Activated naive CD4-positive, alpha-beta T cell treated with anti-CD3 and anti-CD28 coated beads, Interleukin-2, amount 50 U/mL, for 24 hours (primary cell): Measurements from ENCODE around the gene RAB8A.
"Not testable (repeated sequence)": the region's sequence is repeated elsewhere in the genome, so short reads cannot be mapped to it uniquely, and the experiment has no call there.

Experiments
- H3K27ac Mint-ChIP-seq: one replicate; pipeline ENCODE4 v1.8.0; 2021; ENCODE audit warnings: mild to moderate bottlenecking, mixed read lengths
- H3K27me3 Mint-ChIP-seq: one replicate; pipeline ENCODE4 v1.8.0; 2021; ENCODE audit warnings: mixed read lengths
- H3K36me3 Mint-ChIP-seq: one replicate; pipeline ENCODE4 v1.8.0; 2021; ENCODE audit warnings: mixed read lengths
- H3K4me1 Mint-ChIP-seq: one replicate; pipeline ENCODE4 v1.8.0; 2021; ENCODE audit warnings: mixed read lengths
- H3K4me3 Mint-ChIP-seq: one replicate; pipeline ENCODE4 v1.8.0; 2021; ENCODE audit warnings: mild to moderate bottlenecking, mixed read lengths
- H3K9me3 Mint-ChIP-seq: one replicate; pipeline ENCODE4 v1.8.0; 2021; ENCODE audit warnings: mixed read lengths

The RAB8A gene

DNA sequence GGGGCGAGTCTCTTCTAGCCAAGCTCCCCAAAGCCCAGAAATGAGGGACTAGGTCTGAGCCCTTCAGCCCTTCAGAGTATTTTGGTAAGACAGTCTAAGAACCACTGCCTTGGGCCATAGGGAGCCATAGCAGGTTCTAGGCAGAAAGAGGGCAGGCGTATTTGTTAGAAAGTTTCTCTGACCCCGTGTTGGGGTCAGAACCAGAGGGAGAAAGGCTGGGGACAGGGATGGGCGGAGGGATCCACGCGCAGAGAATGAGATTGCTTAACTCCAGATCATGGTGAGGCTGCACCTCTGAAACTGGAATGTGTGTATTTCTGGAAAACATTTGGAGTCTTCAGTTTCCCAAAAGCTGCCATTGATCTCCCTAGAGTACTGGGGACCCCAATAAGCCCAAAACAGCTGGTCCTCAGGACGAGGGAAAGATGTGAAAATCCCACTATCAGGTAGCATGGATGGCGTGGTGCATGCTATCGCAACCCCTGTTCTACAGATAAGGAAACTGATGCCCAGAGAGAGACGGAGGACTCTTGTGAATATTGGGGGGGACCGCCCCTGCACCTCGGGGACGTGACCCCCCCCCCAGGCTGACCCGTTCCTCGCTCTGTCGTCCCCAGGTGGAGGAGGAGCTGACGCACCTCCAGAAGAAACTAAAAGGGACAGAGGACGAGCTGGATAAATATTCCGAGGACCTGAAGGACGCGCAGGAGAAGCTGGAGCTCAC, 36.1 kb upstream of the RAB8A start:
- Mint-ChIP-seq H3K4me3 (peak overlapping the region; percentile 85), H3K27ac (peak overlapping the region; percentile 86), H3K9me3 (no peaks in the 10 kb centered on the region), H3K4me1 (peaks cover 65% of the 10 kb centered on the region), H3K27me3 (no peaks in the 10 kb centered on the region), H3K36me3 (no peaks in the 10 kb centered on the region)

DNA sequence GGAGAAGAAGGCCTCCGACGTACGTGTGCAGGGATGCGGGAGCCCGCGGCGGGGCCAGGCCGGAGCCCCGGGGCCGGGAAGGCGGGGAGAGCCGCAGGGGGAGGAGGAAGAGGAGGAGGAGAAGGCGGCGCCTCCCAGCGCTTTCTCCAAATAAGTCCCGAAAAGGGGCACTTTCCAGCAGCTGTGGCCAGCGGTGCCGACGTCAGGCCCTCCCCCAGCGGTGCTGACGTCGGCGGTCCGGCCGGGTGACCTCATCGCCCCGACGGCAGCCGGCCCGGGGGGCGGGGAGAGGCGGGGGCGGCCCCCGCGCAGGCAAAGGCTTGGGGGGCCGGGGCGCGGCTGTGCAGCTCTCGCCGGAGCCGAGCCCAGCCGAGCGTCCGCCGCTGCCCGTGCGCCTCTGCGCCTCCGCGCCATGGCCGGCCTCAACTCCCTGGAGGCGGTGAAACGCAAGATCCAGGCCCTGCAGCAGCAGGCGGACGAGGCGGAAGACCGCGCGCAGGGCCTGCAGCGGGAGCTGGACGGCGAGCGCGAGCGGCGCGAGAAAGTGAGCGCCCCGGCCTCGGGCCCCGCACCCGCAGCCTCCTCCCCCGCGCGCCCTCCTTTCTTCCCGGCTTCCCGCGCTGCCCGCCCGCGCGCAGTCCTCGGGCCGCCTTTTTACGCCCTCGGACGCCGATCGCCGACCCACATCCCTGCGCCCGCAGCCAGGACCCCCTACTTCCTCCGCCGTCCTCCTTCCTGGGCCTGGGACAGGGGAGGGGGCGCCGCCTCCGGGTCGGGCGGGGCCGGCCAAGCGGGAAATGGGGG, 35.3 kb upstream of the RAB8A start, which contains the start of gene TPM4:
Gene TPM4, plus strand, starts transcription at position 342 of the 804 bp plus-strand sequence. Its CDS starts 71 bp downstream, at position 413.
- H3K4me3 Mint-ChIP-seq = peak within 1 kb of the TSS; percentile 85
- peaks cover 70% of the 10 kb centered on the region for H3K4me1 Mint-ChIP-seq
- no peaks in the 10 kb centered on the region for H3K9me3 Mint-ChIP-seq
- peak within 1 kb of the TSS; percentile 98 for H3K27ac Mint-ChIP-seq
- H3K27me3 Mint-ChIP-seq = no peaks in the 10 kb centered on the region
- no peaks in the 10 kb centered on the region for H3K36me3 Mint-ChIP-seq

DNA sequence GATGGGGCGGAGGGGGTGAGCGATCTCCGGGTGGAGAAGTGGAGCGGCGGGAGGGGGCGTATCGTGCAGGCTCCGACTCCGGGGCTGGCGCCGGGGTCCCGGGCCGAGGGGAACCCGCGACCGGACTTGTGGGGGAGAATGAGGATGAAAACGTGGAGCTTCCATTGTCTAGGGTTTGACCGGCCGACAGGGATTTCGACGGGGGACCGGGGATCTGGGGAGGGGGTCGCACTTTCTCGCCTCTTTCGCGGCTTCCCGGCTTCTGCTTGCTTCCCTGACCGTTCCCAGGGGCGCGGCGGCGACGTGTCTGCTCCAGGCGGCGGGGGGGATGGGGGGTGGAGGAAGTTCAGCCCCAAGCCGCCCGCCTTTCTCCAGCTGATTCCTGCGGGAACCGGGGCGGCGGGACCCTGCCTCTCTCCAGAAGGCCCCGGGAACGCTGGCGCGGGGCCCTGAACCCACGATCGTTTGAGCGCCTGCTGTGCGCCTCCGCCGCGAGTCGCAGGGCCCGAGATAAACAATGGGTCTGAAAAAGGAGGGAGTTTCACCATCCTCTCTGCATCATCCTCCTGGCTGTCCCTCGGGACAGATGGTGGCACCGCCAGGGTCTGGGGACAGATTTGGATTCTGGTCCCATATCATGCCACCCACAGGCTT, 34.6 kb upstream of the RAB8A start:
- no peaks in the 10 kb centered on the region for H3K9me3 Mint-ChIP-seq
- peak overlapping the region; percentile 82 for H3K4me3 Mint-ChIP-seq
- peaks cover 74% of the 10 kb centered on the region for H3K4me1 Mint-ChIP-seq
- no peaks in the 10 kb centered on the region for H3K27me3 Mint-ChIP-seq
- H3K36me3 Mint-ChIP-seq = no peaks in the 10 kb centered on the region
- H3K27ac Mint-ChIP-seq = peak overlapping the region; percentile 98

DNA sequence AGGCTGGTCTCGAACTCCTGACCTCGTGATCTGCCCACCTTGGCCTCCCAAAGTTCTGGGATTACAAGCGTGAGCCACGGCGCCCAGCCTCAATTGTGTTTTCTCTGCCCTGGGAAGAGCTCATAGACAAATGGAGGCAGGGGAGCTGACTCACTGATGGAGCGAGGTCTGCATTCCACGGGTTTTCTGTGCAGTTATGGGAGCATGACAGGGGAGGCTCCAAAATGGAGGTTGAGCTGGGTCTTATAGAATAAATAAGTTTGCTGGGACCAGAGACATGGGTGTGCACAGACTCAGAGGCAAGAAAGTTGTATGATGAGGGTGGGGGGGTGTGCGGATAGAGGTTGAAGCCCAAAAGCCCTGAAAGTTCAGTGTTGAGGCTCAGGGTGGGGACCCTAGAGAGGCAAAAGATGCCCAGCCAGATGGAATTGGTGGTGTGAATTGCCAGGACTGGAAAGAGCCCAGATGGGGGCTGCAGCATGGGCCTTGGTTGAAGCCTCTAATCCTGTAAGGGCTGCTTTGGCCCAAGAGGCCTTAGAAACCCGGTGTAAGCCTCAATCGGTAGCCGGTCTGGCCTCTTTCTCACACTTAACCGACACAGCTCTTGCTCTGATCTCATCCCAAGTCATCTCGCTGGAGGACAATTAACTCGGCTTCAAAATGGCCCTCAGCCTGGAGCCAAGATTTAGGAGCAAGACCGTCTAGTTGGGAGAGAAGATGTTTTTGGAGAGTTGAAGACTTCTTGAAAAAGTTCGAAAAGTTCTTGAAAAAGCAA, 33.5 kb upstream of the RAB8A start:
- Mint-ChIP-seq H3K27ac (peak overlapping the region; percentile 98), H3K9me3 (no peaks in the 10 kb centered on the region)

DNA sequence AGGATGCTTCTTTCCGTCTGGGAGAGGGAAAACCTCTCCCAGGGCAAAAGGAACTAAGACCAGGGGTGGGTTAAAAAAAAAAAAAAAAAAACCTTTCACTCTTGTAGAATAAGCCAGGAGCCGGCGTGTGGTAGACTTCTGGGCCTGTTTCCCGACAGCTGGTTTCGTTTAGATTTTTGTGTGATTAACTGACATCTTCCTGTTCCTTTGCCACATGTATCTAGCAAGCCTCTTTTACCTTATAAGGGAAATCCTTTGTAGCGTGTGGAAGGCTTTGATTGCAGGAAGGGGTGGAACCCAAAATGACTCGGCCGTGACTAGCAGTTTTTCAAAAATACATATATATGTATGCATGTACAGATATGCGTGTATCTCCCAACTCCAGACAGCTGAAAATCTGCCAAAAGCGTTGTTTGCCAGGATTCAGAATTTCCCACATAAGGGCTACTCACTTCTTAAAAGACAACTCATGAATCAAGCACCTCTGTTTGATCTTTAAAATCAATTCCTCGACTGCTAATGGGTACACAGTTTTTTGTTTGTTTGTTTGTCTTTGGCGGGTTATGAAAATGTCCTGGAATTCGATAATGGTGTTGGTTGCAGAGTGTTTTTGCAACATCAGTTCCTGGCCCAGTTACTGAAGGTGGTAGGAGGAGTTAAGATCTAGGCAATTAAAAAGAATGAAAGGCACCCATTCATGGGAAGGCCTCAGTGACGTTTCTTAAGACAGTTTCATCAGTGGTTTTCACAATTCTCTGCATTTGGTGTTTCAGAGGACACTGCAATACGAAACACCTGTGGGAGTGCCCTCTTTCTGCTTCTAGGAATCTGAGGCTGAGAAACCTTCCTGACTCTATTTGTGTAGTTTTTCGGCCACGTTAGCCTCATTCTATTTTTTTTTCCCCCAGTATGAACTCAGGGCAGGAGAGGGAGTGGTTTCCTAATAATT, 32.7 kb upstream of the RAB8A start:
- Mint-ChIP-seq H3K4me1 (peaks cover 65% of the 10 kb centered on the region), H3K27me3 (no peaks in the 10 kb centered on the region), H3K9me3 (no peaks in the 10 kb centered on the region), H3K4me3 (peak overlapping the region; percentile 82), H3K36me3 (peaks cover 4% of the 10 kb centered on the region), H3K27ac (peak overlapping the region; percentile 98)

More for the DNA sequence above, 33.5 kb upstream of the RAB8A start:
- peaks cover 68% of the 10 kb centered on the region for H3K4me1 Mint-ChIP-seq
- peaks cover 4% of the 10 kb centered on the region for H3K36me3 Mint-ChIP-seq
- H3K4me3 Mint-ChIP-seq = peak overlapping the region; percentile 82
- H3K27me3 Mint-ChIP-seq = no peaks in the 10 kb centered on the region

DNA sequence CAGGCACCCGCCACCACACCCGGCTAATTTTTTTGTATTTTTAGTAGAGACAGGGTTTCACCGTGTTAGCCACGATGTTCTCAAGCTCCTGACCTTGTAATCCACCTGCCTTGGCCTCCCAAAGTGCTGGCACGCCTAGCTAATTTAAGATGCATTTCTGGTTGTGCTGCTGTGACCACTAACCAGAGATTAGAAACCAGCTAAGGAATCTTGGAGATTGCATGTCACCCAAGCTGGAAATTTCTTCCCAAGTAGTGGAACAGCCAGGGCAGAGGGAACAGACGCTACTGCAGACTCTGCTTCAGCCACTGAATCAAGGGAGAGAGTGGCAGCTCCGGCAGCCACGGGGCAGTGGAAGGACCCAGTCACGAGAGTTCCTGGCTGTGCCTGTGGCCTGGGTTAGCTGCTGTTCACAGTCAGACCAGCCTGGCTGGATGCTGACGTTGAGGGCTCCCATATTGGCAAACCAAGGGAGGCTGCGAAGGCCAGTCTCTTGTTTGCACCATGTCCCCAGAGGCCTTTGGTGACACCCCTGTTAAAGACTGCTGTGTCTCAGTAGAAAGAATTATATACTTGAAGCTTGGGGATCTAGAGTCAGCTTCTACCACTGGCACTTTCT, 27.5 kb upstream of the RAB8A start:
- H3K27ac Mint-ChIP-seq = peak overlapping the region; percentile 78
- peaks cover 60% of the 10 kb centered on the region for H3K4me1 Mint-ChIP-seq
- peaks cover 18% of the 10 kb centered on the region for H3K36me3 Mint-ChIP-seq
- no peaks in the 10 kb centered on the region for H3K9me3 Mint-ChIP-seq
- H3K4me3 Mint-ChIP-seq = no peak overlapping the region
- H3K27me3 Mint-ChIP-seq = no peaks in the 10 kb centered on the region

DNA sequence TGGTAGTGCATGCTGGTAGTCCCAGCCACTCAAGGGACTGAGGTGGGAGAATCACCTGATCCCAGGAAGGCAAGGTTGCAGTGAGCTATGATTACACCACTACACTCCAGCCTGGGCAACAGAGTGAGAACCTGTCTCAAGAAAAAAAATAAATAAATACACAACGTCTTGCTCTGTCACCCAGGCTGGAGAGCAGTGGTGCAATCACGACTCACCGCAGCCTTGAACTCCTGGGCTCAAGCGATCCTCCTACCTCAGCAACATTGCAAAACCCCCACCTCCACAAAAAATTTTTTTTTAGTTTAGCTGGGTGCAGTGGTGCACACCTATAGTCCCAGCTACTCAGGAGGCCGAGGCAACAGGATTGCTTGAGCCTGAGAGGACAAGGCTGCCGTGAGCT, 26.6 kb upstream of the RAB8A start:
- Mint-ChIP-seq H3K27me3 (no peaks in the 10 kb centered on the region), H3K27ac (peak overlapping the region; percentile 84), H3K36me3 (peaks cover 18% of the 10 kb centered on the region), H3K9me3 (no peaks in the 10 kb centered on the region), H3K4me3 (peak overlapping the region; percentile 88), H3K4me1 (peaks cover 56% of the 10 kb centered on the region)

DNA sequence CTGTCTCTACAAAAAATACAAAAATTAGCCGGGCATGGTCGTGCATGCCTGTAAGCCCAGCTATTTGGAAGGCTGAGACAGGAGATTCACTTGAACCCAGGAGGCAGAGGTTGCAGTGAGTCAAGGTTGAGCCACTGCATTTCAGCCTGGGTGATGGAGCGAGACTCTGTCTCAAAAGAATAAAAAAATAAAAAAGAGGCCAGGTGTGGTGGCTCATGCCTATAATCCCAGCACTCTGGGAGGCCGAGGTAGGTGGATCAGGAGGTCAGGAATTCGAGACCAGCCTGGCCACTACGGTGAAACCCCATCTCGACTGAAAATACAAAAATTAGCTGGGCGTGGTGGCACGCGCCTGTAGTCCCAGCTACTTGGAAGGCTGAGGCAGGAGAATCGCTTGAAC, 24.3 kb upstream of the RAB8A start:
- H3K9me3 Mint-ChIP-seq, H3K27me3 Mint-ChIP-seq, H3K4me3 Mint-ChIP-seq, H3K27ac Mint-ChIP-seq: not testable (repeated sequence)
- Mint-ChIP-seq H3K36me3 (peaks cover 18% of the 10 kb centered on the region), H3K4me1 (peaks cover 38% of the 10 kb centered on the region)

DNA sequence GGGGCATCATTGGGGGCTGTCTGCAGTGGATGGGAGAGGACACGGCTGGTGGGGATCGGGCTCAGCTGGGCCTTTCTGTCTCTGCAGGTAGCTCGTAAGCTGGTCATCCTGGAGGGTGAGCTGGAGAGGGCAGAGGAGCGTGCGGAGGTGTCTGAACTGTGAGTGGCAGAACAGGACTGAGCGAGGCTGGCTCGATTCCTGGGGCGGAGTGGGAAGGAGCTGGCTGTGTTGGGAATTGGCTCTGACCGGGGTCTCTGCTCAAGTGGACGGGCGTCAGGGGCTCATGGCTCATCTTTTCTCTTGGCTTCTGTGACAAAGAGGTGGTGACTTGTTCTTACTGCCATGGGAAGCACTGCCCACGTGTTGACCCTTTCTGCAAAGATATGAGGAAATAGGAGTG, 23.7 kb upstream of the RAB8A start:
- no peaks in the 10 kb centered on the region for H3K27me3 Mint-ChIP-seq
- no peak overlapping the region for H3K4me3 Mint-ChIP-seq
- peaks cover 17% of the 10 kb centered on the region for H3K36me3 Mint-ChIP-seq
- H3K9me3 Mint-ChIP-seq = no peaks in the 10 kb centered on the region
- peak overlapping the region; percentile 23 for H3K27ac Mint-ChIP-seq
- peaks cover 38% of the 10 kb centered on the region for H3K4me1 Mint-ChIP-seq

DNA sequence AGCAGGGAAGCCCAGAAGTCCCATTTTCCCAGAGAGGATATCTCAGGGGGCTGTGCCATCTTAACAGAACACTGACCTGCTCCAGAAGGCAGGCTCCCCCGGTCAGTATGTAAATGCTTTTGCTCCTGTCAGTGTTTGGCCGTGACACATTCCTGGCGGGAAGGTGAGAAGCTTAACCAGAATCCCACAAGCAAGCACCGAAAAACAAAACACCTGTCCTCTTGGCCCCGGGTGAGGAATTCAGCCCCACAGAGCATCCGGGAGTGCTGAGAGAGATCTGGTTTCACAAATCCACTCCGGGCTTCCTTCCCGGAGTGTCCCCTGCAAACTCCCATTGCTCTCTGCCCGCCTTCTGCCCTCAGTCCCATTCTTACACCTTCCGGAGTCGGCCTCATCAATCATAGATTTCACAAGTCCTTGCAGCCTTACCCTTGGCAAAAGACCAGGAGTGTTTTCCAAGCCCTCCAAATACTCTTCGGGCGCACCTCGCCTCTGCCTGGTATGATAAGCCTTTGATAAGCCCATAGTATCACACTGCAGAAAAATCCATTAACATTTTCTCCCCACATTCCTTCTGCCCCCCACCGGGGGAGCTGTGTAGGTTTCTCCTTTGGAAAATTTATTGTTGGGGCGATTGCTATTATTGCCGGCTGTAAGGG, 23.2 kb upstream of the RAB8A start:
- H3K4me3 Mint-ChIP-seq = no peak overlapping the region
- peaks cover 33% of the 10 kb centered on the region for H3K4me1 Mint-ChIP-seq
- peaks cover 19% of the 10 kb centered on the region for H3K36me3 Mint-ChIP-seq
- H3K27ac Mint-ChIP-seq = peak overlapping the region; percentile 79
- no peaks in the 10 kb centered on the region for H3K27me3 Mint-ChIP-seq
- H3K9me3 Mint-ChIP-seq = no peaks in the 10 kb centered on the region

DNA sequence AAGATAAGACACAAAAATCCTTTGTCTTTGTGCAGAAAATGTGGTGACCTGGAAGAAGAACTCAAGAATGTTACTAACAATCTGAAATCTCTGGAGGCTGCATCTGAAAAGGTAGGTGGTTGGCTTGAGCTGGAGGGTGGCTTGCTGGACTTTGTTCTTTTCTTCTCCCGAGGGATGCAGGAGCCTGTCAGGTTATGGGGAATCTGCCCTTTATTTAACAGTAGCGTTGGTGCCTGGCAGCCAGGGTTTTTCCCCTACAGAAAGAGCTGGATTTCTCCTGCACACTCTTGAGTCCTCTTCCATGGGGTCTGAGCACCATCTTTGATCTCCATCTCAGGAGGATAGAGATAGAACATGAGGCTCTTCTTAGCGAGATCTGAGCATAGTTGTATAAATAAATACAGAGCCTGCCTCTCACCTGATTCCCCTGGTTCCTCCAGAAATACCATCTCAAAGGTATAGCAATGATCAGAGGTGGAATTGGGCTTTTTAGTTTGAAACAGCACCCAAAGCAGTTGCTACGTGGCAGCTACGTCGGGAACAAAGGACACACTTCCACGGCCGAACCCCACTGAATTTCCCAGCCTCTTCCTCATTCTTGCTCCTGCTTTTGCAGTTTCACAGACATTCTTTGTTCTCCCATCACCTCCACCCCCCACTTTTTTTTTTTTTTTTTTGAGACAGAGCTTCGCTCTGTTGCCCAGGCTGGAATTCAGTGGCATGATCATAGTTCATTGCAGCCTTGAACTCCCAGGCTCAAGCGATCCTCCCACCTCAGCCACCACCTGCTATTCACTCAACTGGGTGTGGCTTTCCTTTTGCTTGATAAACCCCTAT, 22.5 kb upstream of the RAB8A start:
- peaks cover 32% of the 10 kb centered on the region for H3K4me1 Mint-ChIP-seq
- no peaks in the 10 kb centered on the region for H3K27me3 Mint-ChIP-seq
- no peaks in the 10 kb centered on the region for H3K9me3 Mint-ChIP-seq
- H3K27ac Mint-ChIP-seq = no peak overlapping the region
- H3K36me3 Mint-ChIP-seq = peaks cover 21% of the 10 kb centered on the region
- H3K4me3 Mint-ChIP-seq = no peak overlapping the region

DNA sequence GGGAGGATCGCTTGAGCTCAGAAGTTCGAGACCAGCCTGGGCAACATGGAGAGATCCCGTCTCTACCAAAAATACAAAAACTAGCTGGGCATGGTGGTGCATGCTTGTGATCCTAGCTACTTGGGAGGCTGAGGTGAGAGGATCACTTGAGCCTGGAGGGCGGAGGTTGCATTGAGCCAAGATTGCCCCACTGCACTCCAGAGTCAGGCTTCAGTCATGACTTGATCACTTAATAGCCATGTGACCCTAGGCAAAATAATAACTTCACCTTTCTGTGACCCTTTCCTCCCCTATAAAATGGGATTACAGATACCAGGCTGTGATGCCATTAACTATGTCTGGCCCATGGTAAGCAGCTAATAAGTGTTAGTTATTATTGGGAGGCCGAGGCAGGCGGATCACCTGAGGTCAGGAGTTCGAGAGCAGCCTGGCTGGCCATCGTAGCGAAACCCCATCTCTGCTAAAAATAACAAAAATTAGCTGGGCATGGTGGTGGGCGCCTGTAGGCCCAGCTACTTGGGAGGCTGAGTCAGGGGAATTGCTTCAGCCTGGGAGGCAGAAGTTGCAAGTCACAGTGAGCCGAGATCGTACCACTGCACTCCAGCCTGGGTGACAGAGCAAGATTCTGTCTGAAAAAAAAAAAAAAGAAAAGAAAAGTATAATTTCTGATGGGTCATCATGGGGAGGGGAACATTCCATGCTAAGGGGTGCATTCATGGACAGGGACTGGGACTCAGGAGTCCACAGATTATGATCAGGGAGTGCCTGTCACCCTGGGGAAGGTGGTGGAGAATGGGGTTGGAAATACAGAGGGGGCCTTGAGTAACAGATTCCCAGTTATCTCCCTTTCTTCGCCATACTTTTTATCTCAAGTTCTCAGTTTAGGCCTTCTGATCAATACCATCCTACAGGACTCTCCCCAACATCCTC, 19.9 kb upstream of the RAB8A start:
- Mint-ChIP-seq H3K9me3 (no peaks in the 10 kb centered on the region), H3K4me1 (peaks cover 27% of the 10 kb centered on the region), H3K27me3 (no peaks in the 10 kb centered on the region), H3K36me3 (peaks cover 20% of the 10 kb centered on the region), H3K4me3 (no peak overlapping the region), H3K27ac (no peak overlapping the region)
